GM12801 (cell line): Measurements from ENCODE around the gene NF2.

Experiments
- TF ChIP-seq, protein P1 (sequence below): IDR thresholded peaks from one replicate; pipeline ENCODE4 v1.5.1; 2011; ENCODE audit warnings: control low read depth; ENCODE audit not compliant: insufficient read length; ENCODE audit errors: extremely low read depth

Gene NF2

DNA sequence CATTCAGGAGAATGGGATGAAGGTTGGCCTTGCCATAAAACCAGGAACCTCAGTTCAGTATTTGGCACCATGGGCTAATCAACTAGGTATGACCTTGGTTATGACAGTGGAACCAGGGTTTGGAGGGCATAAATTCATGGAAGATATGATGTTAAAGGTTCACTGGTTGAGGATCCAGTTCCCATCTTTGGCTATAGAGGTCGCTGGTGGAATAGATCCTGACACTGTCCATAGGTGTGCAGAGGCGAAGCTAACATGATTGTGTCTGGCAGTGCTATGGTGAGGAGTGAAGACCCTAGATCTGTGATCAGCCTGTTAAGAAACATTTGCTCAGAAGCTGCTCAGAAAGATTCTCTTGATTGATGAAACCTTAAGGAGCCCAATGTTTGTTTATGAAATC is 5.7 kb downstream of the NF2 start:
- TF ChIP-seq, protein P1, sequence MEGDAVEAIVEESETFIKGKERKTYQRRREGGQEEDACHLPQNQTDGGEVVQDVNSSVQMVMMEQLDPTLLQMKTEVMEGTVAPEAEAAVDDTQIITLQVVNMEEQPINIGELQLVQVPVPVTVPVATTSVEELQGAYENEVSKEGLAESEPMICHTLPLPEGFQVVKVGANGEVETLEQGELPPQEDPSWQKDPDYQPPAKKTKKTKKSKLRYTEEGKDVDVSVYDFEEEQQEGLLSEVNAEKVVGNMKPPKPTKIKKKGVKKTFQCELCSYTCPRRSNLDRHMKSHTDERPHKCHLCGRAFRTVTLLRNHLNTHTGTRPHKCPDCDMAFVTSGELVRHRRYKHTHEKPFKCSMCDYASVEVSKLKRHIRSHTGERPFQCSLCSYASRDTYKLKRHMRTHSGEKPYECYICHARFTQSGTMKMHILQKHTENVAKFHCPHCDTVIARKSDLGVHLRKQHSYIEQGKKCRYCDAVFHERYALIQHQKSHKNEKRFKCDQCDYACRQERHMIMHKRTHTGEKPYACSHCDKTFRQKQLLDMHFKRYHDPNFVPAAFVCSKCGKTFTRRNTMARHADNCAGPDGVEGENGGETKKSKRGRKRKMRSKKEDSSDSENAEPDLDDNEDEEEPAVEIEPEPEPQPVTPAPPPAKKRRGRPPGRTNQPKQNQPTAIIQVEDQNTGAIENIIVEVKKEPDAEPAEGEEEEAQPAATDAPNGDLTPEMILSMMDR: no peak

DNA sequence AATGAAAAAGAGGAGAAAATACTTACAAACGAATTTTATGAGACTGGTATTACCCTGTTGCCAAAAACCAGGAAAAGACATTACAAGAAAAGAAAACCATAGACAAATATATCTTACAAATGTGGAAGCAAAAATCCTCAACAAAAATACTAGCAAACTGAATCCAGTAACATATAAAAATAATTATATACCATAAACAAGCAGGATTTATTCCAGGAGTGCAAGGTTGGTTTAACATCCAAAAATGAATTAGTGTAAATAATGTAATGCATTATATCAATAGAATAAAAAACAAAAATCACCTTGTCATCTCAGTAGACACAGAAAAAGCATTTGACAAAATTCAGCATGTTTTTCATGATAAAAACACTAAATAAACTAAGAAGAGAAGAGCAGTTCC is 7.3 kb downstream of the NF2 start:
- TF ChIP-seq, protein P1: no peak

DNA sequence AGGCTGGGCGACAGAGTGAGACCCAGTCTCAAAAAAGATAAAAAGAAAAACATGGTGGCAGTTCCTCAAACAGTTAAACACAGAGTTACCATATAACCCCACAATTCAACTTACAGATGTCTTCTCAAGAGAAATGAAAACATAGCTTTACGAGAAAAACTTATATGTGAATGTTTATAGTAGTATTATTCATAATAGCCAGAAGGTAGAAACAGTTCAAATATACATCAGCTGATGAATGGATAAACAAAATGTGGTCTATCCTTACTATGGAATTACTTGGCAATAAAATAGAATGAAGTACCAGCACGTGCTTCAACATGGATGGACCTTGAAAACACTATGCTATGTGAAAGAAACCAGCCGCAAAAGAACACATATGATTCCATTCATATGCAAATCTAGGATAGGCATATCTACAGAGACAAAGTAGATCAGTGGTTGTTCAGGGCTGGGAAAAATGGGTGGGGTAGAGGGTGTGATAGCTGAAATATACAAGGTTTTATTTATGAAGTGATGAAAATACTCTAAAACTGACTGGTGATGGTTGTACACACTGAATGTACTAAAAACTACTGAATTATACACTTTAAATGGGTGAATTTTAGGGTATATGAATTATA is 12.4 kb downstream of the NF2 start:
- TF ChIP-seq, protein P1: no peak

DNA sequence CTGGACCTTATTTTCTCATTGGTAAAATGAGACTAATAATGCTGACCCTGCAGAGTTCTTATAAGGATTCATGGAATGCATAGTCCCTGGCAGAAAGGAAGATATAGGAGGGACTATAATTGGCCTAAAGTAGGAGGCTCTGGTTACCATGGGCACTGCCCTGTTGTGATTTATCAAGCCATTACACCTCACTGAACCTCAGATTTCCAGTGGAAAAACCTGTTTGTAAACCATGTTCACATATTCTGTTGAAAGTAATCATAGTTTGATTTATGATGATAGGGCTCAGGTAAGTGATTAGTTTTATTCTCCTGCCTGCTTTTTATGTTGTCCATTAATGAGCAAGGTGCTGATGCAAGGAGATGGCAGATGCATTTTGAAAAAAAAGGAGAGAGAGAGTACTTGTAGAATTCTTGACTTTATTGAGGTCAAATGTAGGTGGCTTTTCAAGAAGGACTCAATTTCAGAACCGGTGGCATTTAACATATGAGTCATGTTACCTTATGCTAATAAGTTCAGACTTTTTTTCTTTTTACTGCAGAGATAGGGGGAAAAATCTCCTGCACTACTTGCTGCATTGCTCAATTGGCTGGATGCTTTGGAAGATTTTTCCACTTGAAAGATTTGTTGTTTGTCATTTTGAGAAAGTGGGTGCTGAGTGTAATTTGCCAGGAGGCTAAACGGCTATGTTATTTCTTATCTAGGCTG is 14.6 kb downstream of the NF2 start:
- TF ChIP-seq, protein P1: no peak

DNA sequence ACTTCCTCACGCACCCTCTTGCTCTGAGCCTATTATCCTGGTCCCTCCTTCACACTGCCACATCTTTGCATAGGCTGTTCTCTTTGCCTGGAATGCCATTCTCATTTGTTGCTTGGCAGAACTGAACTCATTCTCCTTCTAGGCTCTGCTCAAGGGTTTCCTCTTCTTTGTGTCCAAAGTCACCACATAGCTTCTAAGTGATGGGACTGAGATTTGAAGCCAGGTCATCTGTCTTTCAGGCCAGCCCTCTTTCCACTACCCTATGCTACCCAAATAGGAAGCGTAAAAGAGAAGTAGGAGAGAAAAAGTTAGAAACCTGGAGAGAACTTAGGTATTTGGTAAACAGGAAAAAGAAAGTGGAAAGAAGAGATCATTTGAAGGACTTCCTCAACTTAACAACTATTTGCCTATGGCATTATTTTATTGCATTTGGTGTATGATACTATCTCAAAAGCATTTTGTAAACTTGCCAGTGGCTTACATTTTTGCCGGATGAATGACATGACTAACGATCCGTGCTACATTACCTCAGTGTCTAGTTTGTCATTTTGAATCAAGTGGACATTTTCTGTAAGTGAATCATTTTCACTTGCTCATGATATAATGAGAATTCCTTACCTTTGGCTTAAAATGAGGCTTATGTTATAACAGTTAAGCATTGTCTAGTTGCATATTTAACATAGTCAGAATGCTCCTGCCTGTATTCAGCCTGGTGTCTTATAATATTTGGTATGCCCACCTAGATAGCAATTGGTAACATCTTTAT is 18.5 kb downstream of the NF2 start:
- TF ChIP-seq, protein P1: no peak

DNA sequence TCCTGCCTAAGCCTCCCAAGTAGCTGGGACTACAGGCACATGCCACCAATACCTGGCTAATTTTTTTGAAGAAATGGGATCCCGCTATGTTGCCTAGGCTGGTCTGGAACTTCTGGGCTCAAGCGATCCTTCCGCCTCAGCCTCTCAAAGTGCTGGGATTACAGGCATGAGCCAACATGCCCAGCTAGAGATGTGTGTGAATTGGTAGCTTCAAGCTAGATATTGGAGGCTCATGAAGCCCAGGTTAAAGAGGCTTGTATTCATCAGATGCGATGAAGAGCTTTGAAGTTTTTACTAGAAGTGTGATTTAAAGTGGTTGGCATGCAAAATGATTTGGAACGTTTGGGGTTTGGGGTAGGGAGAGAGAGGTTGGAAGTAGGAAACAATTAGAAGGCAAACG is 19.6 kb downstream of the NF2 start:
- TF ChIP-seq, protein P1: no peak

DNA sequence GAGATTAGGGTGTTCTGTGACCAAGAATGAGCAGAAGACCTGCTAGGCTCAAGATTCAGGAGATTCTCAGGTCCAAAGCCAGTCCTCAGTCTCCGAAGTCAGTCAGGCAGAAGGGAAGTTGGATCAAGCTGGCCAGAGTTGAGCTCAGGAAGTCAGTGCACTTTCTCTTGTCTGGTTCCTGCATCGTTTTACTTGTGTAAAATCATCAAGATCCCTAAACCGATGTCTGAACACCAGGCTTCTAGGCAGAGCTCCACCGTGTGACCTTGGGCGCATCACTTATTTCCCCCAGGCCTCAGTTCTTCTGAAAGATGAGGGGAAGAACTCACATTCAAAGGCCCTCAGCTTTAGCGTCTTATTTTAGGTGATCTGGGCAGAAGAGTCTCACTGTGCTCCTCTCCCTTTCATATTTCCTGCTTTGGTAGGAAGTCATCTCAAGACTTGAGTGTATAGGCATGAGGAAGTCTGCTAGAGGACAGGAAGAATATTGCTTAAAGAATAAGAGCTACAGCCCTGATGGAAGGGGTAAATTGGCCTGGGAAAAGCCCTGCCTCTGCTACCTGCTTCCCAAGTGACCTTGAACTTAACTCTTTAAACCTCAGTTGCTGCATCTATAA is 20.2 kb downstream of the NF2 start:
- TF ChIP-seq, protein P1: no peak
